Liver (tissue), 3 donors: ENCODE measurements around the gene INPP4B.

Source experiments
- CTCF ChIP-seq: fragments of 150-350 bp; IDR thresholded peaks from 2 replicates; pipeline ENCODE4 v1.5.1; 2017; ENCODE audit warnings: improper control_type of control experiment, low read depth, low read length; ENCODE audit not compliant: missing input control
- EGR1 ChIP-seq, 2 donors: IDR thresholded peaks; 2 replicates each; pipeline ENCODE4 v1.6.1; 2016 to 2018; ENCODE audit warnings: antibody characterized with exemption in 2 of 2, low read depth in 2 of 2
- GABPA ChIP-seq, 2 donors: IDR thresholded peaks in 1 of 2; conservative IDR thresholded peaks in 1 of 2; 2 replicates each; pipeline ENCODE4 v1.6.1; 2016; ENCODE audit warnings: antibody characterized with exemption in 2 of 2, mild to moderate bottlenecking in 1 of 2, moderate library complexity in 1 of 2
- NR2F2 ChIP-seq: IDR thresholded peaks from 2 replicates; pipeline ENCODE4 v1.6.1; 2016; ENCODE audit warnings: antibody characterized with exemption
- RAD21 ChIP-seq, 2 donors: IDR thresholded peaks; 2 replicates each; pipeline ENCODE4 v1.6.1; 2016; ENCODE audit warnings: antibody characterized with exemption in 2 of 2, mild to moderate bottlenecking in 2 of 2
- REST ChIP-seq: IDR thresholded peaks from 2 replicates; pipeline ENCODE4 v1.6.1; 2016; ENCODE audit warnings: antibody characterized with exemption, mild to moderate bottlenecking
- RXRA ChIP-seq, 2 donors: IDR thresholded peaks; 2 replicates each; pipeline ENCODE4 v1.6.1; 2017 to 2018; ENCODE audit warnings: antibody characterized with exemption in 2 of 2, mild to moderate bottlenecking in 1 of 2
- SP1 ChIP-seq: IDR thresholded peaks from 2 replicates; pipeline ENCODE4 v1.6.1; 2018; ENCODE audit warnings: antibody characterized with exemption, mild to moderate bottlenecking
- TAF1 ChIP-seq: conservative IDR thresholded peaks from 2 replicates; pipeline ENCODE4 v1.6.1; 2016; ENCODE audit warnings: antibody characterized with exemption, mild to moderate bottlenecking
- YY1 ChIP-seq: IDR thresholded peaks from 2 replicates; pipeline ENCODE4 v1.6.1; 2016; ENCODE audit warnings: antibody characterized with exemption, mild to moderate bottlenecking
- TF ChIP-seq, protein P1 (sequence below): IDR thresholded peaks from 2 replicates; pipeline ENCODE4 v1.6.1; 2016; ENCODE audit warnings: antibody characterized with exemption
- TF ChIP-seq, protein P2 (sequence below): IDR thresholded peaks from 2 replicates; pipeline ENCODE4 v1.6.1; 2016; ENCODE audit warnings: antibody characterized with exemption
- TF ChIP-seq, protein P3 (sequence below): IDR thresholded peaks from 2 replicates; pipeline ENCODE4 v1.6.1; 2016; ENCODE audit warnings: antibody characterized with exemption
- donor health status: healthy.
- donor health status: healthy.

GRCh38 chr4:142383354-142383753 lies 462.7 kb downstream of the INPP4B start:
- TF ChIP-seq CTCF (no peak), RXRA (IDR thresholded peaks at IDR 0.05) (no peak), EGR1 (IDR thresholded peaks at IDR 0.05; ENCODE audit: low read depth in 2 of 2) (no peak), TAF1 (no peak), REST (no peak), RAD21 (IDR thresholded peaks at IDR 0.05) (no peak), SP1 (no peak), YY1 (no peak), NR2F2 (no peak), GABPA (IDR thresholded peaks at IDR 0.05 in 1 of 2, conservative IDR thresholded peaks at IDR 0.05 in 1 of 2) (no peak)
- TF ChIP-seq, protein P1, sequence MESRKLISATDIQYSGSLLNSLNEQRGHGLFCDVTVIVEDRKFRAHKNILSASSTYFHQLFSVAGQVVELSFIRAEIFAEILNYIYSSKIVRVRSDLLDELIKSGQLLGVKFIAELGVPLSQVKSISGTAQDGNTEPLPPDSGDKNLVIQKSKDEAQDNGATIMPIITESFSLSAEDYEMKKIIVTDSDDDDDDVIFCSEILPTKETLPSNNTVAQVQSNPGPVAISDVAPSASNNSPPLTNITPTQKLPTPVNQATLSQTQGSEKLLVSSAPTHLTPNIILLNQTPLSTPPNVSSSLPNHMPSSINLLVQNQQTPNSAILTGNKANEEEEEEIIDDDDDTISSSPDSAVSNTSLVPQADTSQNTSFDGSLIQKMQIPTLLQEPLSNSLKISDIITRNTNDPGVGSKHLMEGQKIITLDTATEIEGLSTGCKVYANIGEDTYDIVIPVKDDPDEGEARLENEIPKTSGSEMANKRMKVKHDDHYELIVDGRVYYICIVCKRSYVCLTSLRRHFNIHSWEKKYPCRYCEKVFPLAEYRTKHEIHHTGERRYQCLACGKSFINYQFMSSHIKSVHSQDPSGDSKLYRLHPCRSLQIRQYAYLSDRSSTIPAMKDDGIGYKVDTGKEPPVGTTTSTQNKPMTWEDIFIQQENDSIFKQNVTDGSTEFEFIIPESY = no peak
- TF ChIP-seq, protein P2, sequence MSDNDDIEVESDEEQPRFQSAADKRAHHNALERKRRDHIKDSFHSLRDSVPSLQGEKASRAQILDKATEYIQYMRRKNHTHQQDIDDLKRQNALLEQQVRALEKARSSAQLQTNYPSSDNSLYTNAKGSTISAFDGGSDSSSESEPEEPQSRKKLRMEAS = no peak
- TF ChIP-seq, protein P3, sequence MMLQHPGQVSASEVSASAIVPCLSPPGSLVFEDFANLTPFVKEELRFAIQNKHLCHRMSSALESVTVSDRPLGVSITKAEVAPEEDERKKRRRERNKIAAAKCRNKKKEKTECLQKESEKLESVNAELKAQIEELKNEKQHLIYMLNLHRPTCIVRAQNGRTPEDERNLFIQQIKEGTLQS = no peak
